Osteoblast (primary cell): Measurements from ENCODE around the gene DRC3. TPM values are rescaled to one million over a fixed set of nuclear protein-coding genes. Genes with fewer than 3 reads are reported as not detected.
A peak's percentile ranks its signal among the peaks of the same experiment; 100 is the strongest.

ENCODE experiments used
- DNase-seq: peaks from one replicate; pipeline ENCODE4 v3.0.0; 2011; ENCODE audit warnings: low spot score, mixed read lengths; ENCODE audit not compliant: insufficient read length; ENCODE audit errors: missing footprints
- H2AFZ ChIP-seq: 2 replicates; pipeline ENCODE4 v1.6.0; 2011; ENCODE audit warnings: mild to moderate bottlenecking, low read length
- H3K27ac ChIP-seq: 2 replicates; pipeline ENCODE4 v1.5.1; 2011; ENCODE audit warnings: mild to moderate bottlenecking, low read depth, low read length, moderate library complexity
- H3K27me3 ChIP-seq: 2 replicates; pipeline ENCODE4 v1.6.0; 2012; ENCODE audit warnings: mild to moderate bottlenecking, control low read depth, inconsistent platforms, low read length, moderate library complexity; ENCODE audit not compliant: insufficient read depth
- H3K36me3 ChIP-seq: 2 replicates; pipeline ENCODE4 v1.5.1; 2011; ENCODE audit warnings: mild to moderate bottlenecking, low read length, control low read depth, moderate library complexity; ENCODE audit not compliant: insufficient read depth
- H3K4me1 ChIP-seq: 2 replicates; pipeline ENCODE4 v1.5.1; 2011; ENCODE audit warnings: mild to moderate bottlenecking, low read length, control low read depth, moderate library complexity; ENCODE audit not compliant: insufficient read depth
- H3K4me2 ChIP-seq: 2 replicates; pipeline ENCODE4 v1.6.0; 2011; ENCODE audit warnings: mild to moderate bottlenecking, low read length; ENCODE audit not compliant: insufficient read depth
- H3K4me3 ChIP-seq: fragments of 200-600 bp; sonication (generic); 3 replicates; pipeline ENCODE4 v1.5.1; 2012; ENCODE audit warnings: mild to moderate bottlenecking, low read length, inconsistent platforms; ENCODE audit not compliant: insufficient read depth
- H3K79me2 ChIP-seq: 2 replicates; pipeline ENCODE4 v1.6.0; 2012; ENCODE audit warnings: mild to moderate bottlenecking, low read length, control low read depth, inconsistent platforms; ENCODE audit not compliant: insufficient read depth
- H3K9me3 ChIP-seq: 2 replicates; pipeline ENCODE4 v1.5.1; 2011; ENCODE audit warnings: low read depth, low read length, control low read depth
- H4K20me1 ChIP-seq: 2 replicates; pipeline ENCODE4 v1.6.0; 2012; ENCODE audit warnings: mild to moderate bottlenecking, low read length, control low read depth; ENCODE audit not compliant: insufficient read depth
- total RNA-seq: library from RNA; depleted of rRNA; stranded (reverse); fragments of >200 nt; gene quantifications from 2 replicates; pipeline ENCODE4 v1.2.3, GENCODE V29; 2012
- TF ChIP-seq, protein P1 (sequence below): IDR thresholded peaks from 2 replicates; pipeline ENCODE4 v1.5.1; 2011; ENCODE audit warnings: mild to moderate bottlenecking, low read depth, low read length, moderate library complexity; ENCODE audit errors: extremely low read depth

DRC3 gene
- total RNA-seq, 1 donor: 2.9 TPM

DNA sequence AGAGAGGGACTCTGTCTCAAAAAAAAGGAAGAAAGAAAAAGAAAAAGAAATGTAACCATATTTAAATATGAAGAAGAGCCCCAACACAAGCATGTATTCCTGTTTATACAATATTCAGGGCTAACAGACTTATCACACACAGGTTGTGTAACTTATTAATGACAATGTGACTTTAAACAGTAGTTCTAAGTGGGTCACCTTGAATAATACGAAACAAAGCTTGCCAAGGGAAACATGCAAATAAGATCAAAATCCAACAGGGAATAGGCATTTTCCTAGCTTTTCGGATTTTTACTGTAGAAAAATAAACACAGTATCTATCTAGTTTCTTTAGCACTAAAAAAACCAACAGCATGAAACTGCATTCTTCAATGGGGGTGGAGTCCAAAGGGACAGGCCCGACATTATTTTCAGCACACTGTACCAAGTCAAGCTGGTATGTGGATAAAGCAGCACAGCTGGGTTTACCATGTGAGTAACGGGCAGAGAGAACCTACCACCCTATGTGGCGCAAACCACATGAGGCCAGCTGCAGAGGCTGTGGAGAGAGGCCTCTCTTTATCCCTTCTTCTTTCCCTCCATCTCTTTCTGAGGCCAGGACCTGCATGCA is 45.7 kb upstream of the DRC3 start:
- TF ChIP-seq, protein P1, sequence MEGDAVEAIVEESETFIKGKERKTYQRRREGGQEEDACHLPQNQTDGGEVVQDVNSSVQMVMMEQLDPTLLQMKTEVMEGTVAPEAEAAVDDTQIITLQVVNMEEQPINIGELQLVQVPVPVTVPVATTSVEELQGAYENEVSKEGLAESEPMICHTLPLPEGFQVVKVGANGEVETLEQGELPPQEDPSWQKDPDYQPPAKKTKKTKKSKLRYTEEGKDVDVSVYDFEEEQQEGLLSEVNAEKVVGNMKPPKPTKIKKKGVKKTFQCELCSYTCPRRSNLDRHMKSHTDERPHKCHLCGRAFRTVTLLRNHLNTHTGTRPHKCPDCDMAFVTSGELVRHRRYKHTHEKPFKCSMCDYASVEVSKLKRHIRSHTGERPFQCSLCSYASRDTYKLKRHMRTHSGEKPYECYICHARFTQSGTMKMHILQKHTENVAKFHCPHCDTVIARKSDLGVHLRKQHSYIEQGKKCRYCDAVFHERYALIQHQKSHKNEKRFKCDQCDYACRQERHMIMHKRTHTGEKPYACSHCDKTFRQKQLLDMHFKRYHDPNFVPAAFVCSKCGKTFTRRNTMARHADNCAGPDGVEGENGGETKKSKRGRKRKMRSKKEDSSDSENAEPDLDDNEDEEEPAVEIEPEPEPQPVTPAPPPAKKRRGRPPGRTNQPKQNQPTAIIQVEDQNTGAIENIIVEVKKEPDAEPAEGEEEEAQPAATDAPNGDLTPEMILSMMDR: no peak
- H3K9me3 ChIP-seq: no peaks in the 10 kb centered on the region
- peaks cover 74% of the 10 kb centered on the region for H3K79me2 ChIP-seq
- no peaks in the 10 kb centered on the region for H4K20me1 ChIP-seq
- peak overlapping the region; percentile 9 for H3K4me2 ChIP-seq
- H3K4me3 ChIP-seq: no peak overlapping the region
- H3K27me3 ChIP-seq: no peaks in the 10 kb centered on the region
- no peaks in the 10 kb centered on the region for H3K36me3 ChIP-seq
- no peak overlapping the region for H2AFZ ChIP-seq
- DNase-seq: no peak
- H3K4me1 ChIP-seq: peaks cover 64% of the 10 kb centered on the region
- H3K27ac ChIP-seq: peak overlapping the region; percentile 28

DNA sequence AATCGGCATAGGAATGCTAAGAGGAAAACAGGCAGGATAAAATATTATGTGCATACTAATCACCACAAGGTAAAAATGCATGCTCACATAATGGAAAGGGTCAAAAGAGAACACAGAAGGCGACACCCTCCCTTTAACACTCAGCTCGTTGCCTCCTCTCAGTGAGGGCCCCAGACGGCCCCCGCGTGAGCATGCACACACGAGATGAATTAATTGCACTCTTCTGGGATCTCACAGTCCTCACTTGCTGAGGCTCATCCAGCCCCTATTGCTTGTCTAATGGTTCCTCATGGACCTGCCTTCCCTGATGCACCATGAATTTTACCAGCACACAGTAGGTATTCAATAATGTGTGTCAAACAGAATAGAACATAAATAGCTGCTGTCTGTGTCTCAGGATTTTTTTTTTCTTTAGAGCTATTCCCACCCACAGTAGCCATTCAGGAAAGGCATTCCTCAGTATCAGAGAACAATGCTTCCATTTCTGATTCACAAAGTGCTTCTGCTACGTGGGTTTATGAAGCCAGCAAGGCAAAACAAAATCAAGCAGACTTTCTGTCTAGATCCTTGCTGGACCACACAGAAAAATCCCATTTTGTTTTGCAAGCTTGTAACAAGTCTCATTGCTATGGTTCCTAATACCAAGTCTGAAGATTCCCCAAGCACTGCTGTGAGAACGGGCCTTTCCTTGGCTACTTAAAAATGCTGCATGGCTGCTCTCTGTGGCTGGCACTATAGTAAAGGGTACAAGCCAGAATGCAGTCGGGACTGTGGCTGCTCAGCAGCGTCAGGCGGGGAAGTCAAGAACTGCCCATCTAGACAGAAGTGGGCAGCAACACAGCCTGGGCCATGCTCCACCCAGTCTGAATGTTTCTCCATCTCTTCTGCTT is 44.0 kb upstream of the DRC3 start:
- peak overlapping the region; percentile 4 for H2AFZ ChIP-seq
- H3K4me2 ChIP-seq: peak overlapping the region; percentile 18
- DNase-seq: no peak
- H3K4me1 ChIP-seq: peaks cover 55% of the 10 kb centered on the region
- H3K9me3 ChIP-seq: no peaks in the 10 kb centered on the region
- H3K79me2 ChIP-seq: peaks cover 73% of the 10 kb centered on the region
- H3K27ac ChIP-seq: peak overlapping the region; percentile 35
- no peaks in the 10 kb centered on the region for H3K27me3 ChIP-seq
- no peaks in the 10 kb centered on the region for H3K36me3 ChIP-seq
- H3K4me3 ChIP-seq: no peak overlapping the region
- peaks cover 5% of the 10 kb centered on the region for H4K20me1 ChIP-seq
- TF ChIP-seq, protein P1: no peak

DNA sequence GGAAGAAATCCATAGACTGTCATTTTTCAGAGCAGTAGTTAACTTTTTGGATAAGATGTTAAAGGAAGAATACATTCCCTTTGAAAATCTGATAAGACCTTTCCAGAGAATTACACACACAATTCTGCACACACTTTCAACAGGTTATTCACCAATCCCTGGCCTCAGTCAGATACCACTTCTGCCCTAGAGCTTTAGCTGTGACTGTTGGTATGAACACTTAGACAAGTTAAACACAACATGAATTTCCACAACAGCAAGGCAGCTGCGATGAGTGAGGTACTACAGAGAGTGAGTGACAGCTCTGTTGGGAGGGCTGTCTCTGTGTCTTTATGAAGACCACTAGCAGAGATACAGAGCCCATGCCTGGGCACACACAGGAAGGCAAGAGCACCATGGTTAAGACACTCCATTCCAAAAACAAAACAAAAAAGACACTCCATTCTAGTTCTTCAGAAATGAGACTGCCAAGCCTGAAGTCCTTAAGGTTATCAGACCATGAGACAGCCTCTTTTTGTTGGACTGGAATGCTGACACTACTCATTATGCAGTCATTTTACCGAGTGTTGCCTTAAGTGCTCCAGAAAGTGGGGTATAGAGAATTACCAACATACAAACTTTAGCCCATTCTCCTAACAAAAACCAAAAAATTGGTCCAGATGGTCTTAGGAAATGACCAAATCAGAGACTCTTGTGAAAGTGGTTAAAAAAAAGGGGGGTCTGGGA is 42.8 kb upstream of the DRC3 start:
- H3K79me2 ChIP-seq: peaks cover 77% of the 10 kb centered on the region
- no peak for DNase-seq
- H3K4me1 ChIP-seq: peaks cover 61% of the 10 kb centered on the region

More for the DNA sequence above, 42.8 kb upstream of the DRC3 start:
- Histone ChIP-seq H3K27me3 (no peaks in the 10 kb centered on the region), H3K9me3 (no peaks in the 10 kb centered on the region), H3K36me3 (no peaks in the 10 kb centered on the region), H3K4me2 (peak overlapping the region; percentile 22), H3K27ac (peak overlapping the region; percentile 8), H3K4me3 (no peak overlapping the region), H2AFZ (no peak overlapping the region), H4K20me1 (peaks cover 6% of the 10 kb centered on the region)
- TF ChIP-seq, protein P1: no peak
